ENCODE data around the gene SV2B. TPM values are rescaled to one million over a fixed set of nuclear protein-coding genes. Genes with fewer than 3 reads are reported as not detected.

The SV2B gene
- total RNA-seq, 2 experiments from 2014 or later: not detected

DNA sequence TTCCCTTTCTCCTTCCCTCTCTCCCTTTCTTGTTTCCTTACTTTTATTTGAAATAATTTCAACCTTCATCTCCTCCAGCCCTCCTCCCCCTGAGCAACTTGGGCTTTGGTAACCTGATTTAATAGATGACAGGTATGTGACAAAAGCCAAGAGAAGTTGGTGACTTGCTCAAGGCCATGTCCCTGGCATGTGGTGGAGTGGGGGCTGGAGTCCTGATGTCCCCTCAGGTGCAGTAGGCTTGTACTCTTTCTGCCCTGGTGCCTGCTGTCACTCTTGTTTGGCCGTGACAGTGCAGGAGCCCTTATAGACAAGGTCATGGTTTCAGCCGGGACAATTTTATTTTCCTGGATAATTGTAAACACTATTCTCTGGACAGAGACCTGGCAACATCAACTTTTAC is 152.7 kb downstream of the SV2B start:
- Mint-ChIP-seq H3K4me1 (ENCODE audit: low read depth) (no peaks in the 10 kb centered on the region), H3K27me3 (peaks cover 49% of the 10 kb centered on the region), H3K4me3 (no peak overlapping the region), H3K9me3 (no peaks in the 10 kb centered on the region), H3K27ac (no peak overlapping the region), H3K36me3 (ENCODE audit: low read depth) (no peaks in the 10 kb centered on the region)
- no peak for DNase-seq
- H3K4me3 ChIP-seq (ENCODE audit: low read length): no peak overlapping the region
- no peak for ATAC-seq (ENCODE audit: poor library complexity)
- intact Hi-C loops (cut with DNase I, micrococcal nuclease): no loop called here
- CTCF ChIA-PET: no interaction called here
- no peaks in the 10 kb centered on the region for H3K36me3 ChIP-seq (ENCODE audit: insufficient read depth, low read length)
- POLR2A ChIA-PET: no interaction called here
- no peaks in the 10 kb centered on the region for H3K4me1 ChIP-seq (ENCODE audit: insufficient read depth, low read length)
- H3K27ac ChIP-seq (ENCODE audit: low read depth in 1 of 2, low read length in 2 of 2): no peak overlapping the region
- H3K9me3 ChIP-seq (ENCODE audit: control insufficient read depth in 1 of 2, insufficient read depth in 1 of 2, low read length in 2 of 2): no peaks in the 10 kb centered on the region
- no peak for TF ChIP-seq CTCF (IDR thresholded peaks at IDR 0.05)
- peaks cover 0 to 3% of the 10 kb centered on the region in 2 experiments for H3K27me3 ChIP-seq (ENCODE audit: control insufficient read depth in 1 of 2, insufficient read depth in 2 of 2, low read length in 2 of 2)

- peaks cover 53% of the 10 kb centered on the region for H3K27me3 Mint-ChIP-seq
- Histone ChIP-seq H3K9me3 (ENCODE audit: control insufficient read depth in 1 of 2, insufficient read depth in 1 of 2, low read length in 2 of 2) (no peaks in the 10 kb centered on the region), H3K27me3 (ENCODE audit: control insufficient read depth in 1 of 2, insufficient read depth in 2 of 2, low read length in 2 of 2) (peaks cover 0 to 4% of the 10 kb centered on the region in 2 experiments), H3K4me3 (ENCODE audit: low read length) (no peak overlapping the region), H3K36me3 (ENCODE audit: insufficient read depth, low read length) (no peaks in the 10 kb centered on the region), H3K4me1 (ENCODE audit: insufficient read depth, low read length) (no peaks in the 10 kb centered on the region), H3K27ac (ENCODE audit: low read depth in 1 of 2, low read length in 2 of 2) (no peak overlapping the region)
- H3K4me3 Mint-ChIP-seq: no peak overlapping the region
- ChIA-PET POLR2A (no interaction called here), CTCF (interaction anchor here (0.6 kb wide), 2 partner anchors 27 to 968 kb away, joined by 3 to 4 read pairs; no protein-coding TSS in a partner anchor)
- H3K36me3 Mint-ChIP-seq (ENCODE audit: low read depth): no peaks in the 10 kb centered on the region
- ATAC-seq (ENCODE audit: poor library complexity) (no peak), DNase-seq (no peak)
- intact Hi-C loops (cut with DNase I, micrococcal nuclease): no loop called here
- no peaks in the 10 kb centered on the region for H3K4me1 Mint-ChIP-seq (ENCODE audit: low read depth)
- no peaks in the 10 kb centered on the region for H3K9me3 Mint-ChIP-seq
- no peak overlapping the region for H3K27ac Mint-ChIP-seq
- TF ChIP-seq CTCF (IDR thresholded peaks at IDR 0.05): no peak
Measured at GRCh38 chr15:91253605-91254004, 153.5 kb downstream of the SV2B start.

DNA sequence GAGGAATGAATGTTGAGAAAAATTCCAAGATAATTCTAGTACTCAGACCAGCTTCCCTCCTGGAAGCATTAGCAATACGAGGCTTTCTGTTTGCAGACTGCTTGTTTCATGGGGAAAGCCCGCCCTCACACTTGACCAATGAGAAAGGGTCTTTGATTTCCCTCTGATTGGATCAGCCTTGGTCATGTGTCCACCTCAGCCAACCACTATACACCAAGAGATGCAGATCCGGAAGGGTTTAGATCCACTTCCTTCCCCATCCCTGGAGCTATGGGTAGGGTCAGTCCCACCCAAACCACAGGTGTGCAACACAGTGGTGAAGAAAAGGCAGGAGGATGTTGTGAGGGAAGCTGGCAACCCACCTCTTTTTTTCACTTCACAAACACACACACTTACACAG is 154.7 kb downstream of the SV2B start:
- TF ChIP-seq CTCF (IDR thresholded peaks at IDR 0.05): no peak
- H3K4me1 Mint-ChIP-seq (ENCODE audit: low read depth): no peaks in the 10 kb centered on the region
- peaks cover 49% of the 10 kb centered on the region for H3K27me3 Mint-ChIP-seq
- CTCF ChIA-PET: no interaction called here
- H3K27ac ChIP-seq (ENCODE audit: low read depth in 1 of 2, low read length in 2 of 2): no peak overlapping the region
- peaks cover 0 to 10% of the 10 kb centered on the region in 2 experiments for H3K27me3 ChIP-seq (ENCODE audit: control insufficient read depth in 1 of 2, insufficient read depth in 2 of 2, low read length in 2 of 2)
- DNase-seq (no peak), ATAC-seq (ENCODE audit: poor library complexity) (no peak)
- H3K4me3 ChIP-seq (ENCODE audit: low read length): no peak overlapping the region
- POLR2A ChIA-PET: no interaction called here
- intact Hi-C loops (cut with DNase I, micrococcal nuclease): no loop called here
- no peaks in the 10 kb centered on the region for H3K9me3 ChIP-seq (ENCODE audit: control insufficient read depth in 1 of 2, insufficient read depth in 1 of 2, low read length in 2 of 2)
- H3K27ac Mint-ChIP-seq: no peak overlapping the region
- H3K4me3 Mint-ChIP-seq: no peak overlapping the region
- no peaks in the 10 kb centered on the region for H3K36me3 Mint-ChIP-seq (ENCODE audit: low read depth)
- no peaks in the 10 kb centered on the region for H3K36me3 ChIP-seq (ENCODE audit: insufficient read depth, low read length)
- H3K4me1 ChIP-seq (ENCODE audit: insufficient read depth, low read length): no peaks in the 10 kb centered on the region
- H3K9me3 Mint-ChIP-seq: no peaks in the 10 kb centered on the region

Data from CD4-positive, alpha-beta T cell (primary cell).